GM18519 (cell line): ENCODE results near the gene SERF2.
"Not testable (repeated sequence)": the region's sequence is repeated elsewhere in the genome, so short reads cannot be mapped to it uniquely, and the experiment has no call there.

Experiments used
- ATAC-seq: cut with Tn5 transposase; IDR thresholded peaks from one replicate; pipeline ENCODE4 v1.9.1; 2021; ENCODE audit warnings: mild to moderate bottlenecking, moderate library complexity; ENCODE audit not compliant: unreplicated experiment, low FRiP score

SERF2 gene

GRCh38 chr15:43792761-43793476 lies 799 bp downstream of the SERF2 start:
- no peak for ATAC-seq

- no peak for ATAC-seq
Measured at GRCh38 chr15:43793647-43794046, 1.5 kb downstream of the SERF2 start.

- ATAC-seq, result no peak
Measured at GRCh38 chr15:43794269-43795037, 2.3 kb downstream of the SERF2 start.

GRCh38 chr15:43795197-43795596 lies 3.1 kb downstream of the SERF2 start:
- ATAC-seq, result no peak

- no peak for ATAC-seq
Measured at GRCh38 chr15:43795997-43796396, 3.9 kb downstream of the SERF2 start.

- ATAC-seq, result no peak
Measured at GRCh38 chr15:43796566-43796965, 4.4 kb downstream of the SERF2 start.

- no peak for ATAC-seq
Measured at GRCh38 chr15:43799209-43799944, 7.3 kb downstream of the SERF2 start.

GRCh38 chr15:43799945-43800285 lies 7.8 kb downstream of the SERF2 start, which contains the start of gene SERINC4:
TSS of gene SERINC4 (minus strand) at chr15:43800220. CDS start at chr15:43799986, 234 bp downstream.
- no peak for ATAC-seq

GRCh38 chr15:43800286-43801141 lies 8.4 kb downstream of the SERF2 start, which contains the start of gene HYPK:
TSS of gene HYPK (plus strand) at chr15:43800599. CDS start at chr15:43800623, 24 bp downstream.
- ATAC-seq, result peak; percentile 50

GRCh38 chr15:43802676-43803075 lies 10.6 kb downstream of the SERF2 start:
- ATAC-seq, result not testable (repeated sequence)

- ATAC-seq, result no peak
Measured at GRCh38 chr15:43808435-43808950, 16.4 kb downstream of the SERF2 start.

- peak; percentile 59 for ATAC-seq
Measured at GRCh38 chr15:43808960-43809678, 17.0 kb downstream of the SERF2 start.

- not testable (repeated sequence) for ATAC-seq
Measured at GRCh38 chr15:43815064-43815463, 22.9 kb downstream of the SERF2 start.

- ATAC-seq, result no peak
Measured at GRCh38 chr15:43821505-43821904, 29.4 kb downstream of the SERF2 start.

GRCh38 chr15:43824302-43825246 lies 32.5 kb downstream of the SERF2 start, which contains the start of gene MFAP1:
TSS of gene MFAP1 (minus strand) at chr15:43824690. CDS start at chr15:43824569, 121 bp downstream.
- peak; percentile 55 for ATAC-seq

GRCh38 chr15:43825305-43825704 lies 33.2 kb downstream of the SERF2 start:
- not testable (repeated sequence) for ATAC-seq

- ATAC-seq, result no peak
Measured at GRCh38 chr15:43826029-43826507, 33.9 kb downstream of the SERF2 start.
